ENCODE data around the gene ASTN2. TPM values are rescaled to one million over a fixed set of nuclear protein-coding genes. Genes with fewer than 3 reads are reported as not detected.

Gene ASTN2
- total RNA-seq, 1 donor = 3.1 TPM

DNA sequence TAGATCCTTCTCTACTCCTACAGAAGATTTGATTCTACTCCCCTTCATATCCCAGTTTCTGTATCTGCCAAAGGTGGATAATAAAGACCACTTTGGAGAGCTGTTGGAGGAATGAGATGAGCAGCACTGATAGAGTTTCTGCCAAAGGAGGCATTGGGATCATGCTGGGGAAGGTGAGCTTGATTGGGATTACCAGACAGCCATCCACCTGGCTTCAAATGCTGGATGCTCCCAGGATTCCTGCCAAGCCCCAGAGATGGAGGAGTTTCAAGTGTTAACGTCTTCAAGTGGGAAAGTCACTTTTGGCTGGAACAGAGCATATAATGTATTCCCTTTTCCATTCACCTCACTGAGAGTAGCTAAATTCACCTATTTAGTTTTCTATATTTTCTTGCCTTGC is 379.3 kb downstream of the ASTN2 start:
- Histone ChIP-seq H3K4me3 (ENCODE audit: low read length) (no peak overlapping the region), H3K4me1 (ENCODE audit: insufficient read depth, low read length) (no peaks in the 10 kb centered on the region), H3K9me3 (ENCODE audit: low read depth, low read length) (no peaks in the 10 kb centered on the region), H3K27me3 (ENCODE audit: insufficient read depth, low read length) (no peaks in the 10 kb centered on the region)

DNA sequence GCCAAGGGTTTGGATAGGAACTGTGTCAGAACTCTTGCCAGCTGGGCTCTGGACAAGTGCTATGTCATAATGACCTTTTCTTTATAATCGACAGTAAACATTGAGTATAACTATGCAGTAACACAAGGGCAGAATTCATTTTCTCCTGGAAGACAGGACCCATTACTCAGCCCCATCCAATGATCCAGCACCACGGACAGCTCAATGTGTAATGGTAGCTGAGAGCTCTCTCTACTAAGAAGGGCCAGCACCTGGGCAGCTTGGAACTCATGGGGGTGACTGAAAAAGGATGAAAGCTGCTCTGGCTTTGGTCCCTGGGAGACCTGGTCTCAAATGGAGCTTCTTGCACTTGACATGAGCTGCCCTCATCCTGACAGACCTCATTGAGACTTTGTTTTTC is 380.0 kb downstream of the ASTN2 start:
- Histone ChIP-seq H3K9me3 (ENCODE audit: low read depth, low read length) (no peaks in the 10 kb centered on the region), H3K27me3 (ENCODE audit: insufficient read depth, low read length) (no peaks in the 10 kb centered on the region), H3K4me1 (ENCODE audit: insufficient read depth, low read length) (no peaks in the 10 kb centered on the region), H3K4me3 (ENCODE audit: low read length) (no peak overlapping the region)

DNA sequence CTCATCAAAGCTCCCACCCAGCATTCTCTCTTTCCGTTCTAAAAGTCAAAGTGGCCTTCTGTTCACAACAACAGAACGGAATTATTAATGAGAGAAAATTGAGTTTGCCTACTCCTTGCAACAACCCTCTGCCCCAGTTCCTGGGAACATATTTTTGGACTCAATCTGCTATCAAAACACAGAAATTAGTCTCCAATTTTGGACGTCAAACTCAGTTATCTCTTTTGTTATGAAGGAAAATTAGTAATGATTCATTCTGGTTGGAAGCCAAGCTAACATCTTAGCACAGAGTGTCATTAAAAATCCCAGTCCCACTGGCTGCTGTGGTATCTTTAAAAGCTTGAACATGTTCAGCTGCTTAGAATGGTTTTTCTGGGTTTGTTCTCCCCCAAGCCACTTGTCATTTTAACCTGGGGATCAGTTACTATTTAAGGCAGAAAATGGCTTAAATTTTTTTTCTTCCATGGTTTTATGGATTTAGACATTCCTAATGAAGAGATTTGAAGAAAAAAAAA is 384.5 kb downstream of the ASTN2 start:
- no peaks in the 10 kb centered on the region for H3K27me3 ChIP-seq (ENCODE audit: insufficient read depth, low read length)
- H3K4me3 ChIP-seq (ENCODE audit: low read length) = no peak overlapping the region
- no peaks in the 10 kb centered on the region for H3K4me1 ChIP-seq (ENCODE audit: insufficient read depth, low read length)
- no peaks in the 10 kb centered on the region for H3K9me3 ChIP-seq (ENCODE audit: low read depth, low read length)

DNA sequence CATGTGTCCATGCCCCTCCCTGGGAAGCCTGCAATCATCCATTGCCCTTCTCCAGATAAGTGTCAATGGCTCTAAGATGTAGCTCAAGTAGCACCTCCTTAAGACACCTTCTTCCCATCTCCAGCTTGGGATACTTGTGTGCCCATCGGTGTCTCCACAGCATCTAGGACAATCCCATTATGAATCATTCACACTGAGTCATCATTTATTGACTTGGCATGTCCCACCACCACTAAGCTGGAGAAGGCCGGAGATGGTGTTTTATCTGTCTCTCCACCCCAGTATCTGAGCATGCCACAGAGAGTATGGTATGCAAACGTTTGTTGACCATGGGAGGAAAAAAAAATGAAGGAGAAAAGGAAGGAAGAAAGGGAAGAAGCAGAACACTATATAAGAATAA is 385.5 kb downstream of the ASTN2 start:
- H3K4me1 ChIP-seq (ENCODE audit: insufficient read depth, low read length) = no peaks in the 10 kb centered on the region

DNA sequence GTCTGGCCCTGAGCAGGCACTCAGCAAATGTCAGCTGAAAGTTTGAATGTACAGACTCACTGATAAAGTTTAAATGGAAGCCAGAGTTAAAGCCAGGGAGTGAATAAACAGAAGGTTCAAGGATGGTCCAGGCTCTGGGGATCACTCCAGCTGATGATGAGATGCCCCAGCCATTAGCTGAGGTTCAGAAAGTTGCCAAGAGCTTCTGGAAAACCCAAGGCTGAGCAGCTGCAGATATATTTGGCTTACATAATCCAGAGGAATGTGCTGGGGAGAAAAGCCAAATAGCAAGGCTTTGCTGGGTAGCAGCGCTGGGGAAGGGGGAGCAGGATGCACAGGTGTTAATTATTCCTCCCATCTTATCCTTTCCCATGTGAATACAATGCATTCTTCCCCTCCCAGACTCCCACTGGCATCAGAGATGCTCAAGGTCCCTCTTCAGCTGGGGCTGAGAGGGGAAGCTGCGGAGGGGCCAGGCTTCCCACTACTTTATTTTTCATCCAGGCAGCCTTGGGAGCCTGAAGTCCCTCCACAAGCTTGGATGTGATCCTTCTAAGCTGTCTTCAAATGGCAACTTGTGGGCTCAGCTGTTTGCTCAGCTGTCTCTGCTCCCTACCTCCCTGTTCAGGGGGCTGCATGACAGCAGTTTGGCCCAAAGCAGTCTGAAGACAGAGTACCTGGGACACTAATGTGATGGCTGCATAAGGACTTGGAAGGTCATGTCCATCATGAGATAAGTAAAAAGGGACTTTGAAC is 386.6 kb downstream of the ASTN2 start:
- no peaks in the 10 kb centered on the region for H3K27me3 ChIP-seq (ENCODE audit: insufficient read depth, low read length)
- no peak overlapping the region for H3K4me3 ChIP-seq (ENCODE audit: low read length)
- H3K4me1 ChIP-seq (ENCODE audit: insufficient read depth, low read length) = no peaks in the 10 kb centered on the region
- H3K9me3 ChIP-seq (ENCODE audit: low read depth, low read length) = no peaks in the 10 kb centered on the region

More for the DNA sequence above, 385.5 kb downstream of the ASTN2 start:
- H3K9me3 ChIP-seq (ENCODE audit: low read depth, low read length) = no peaks in the 10 kb centered on the region
- no peak overlapping the region for H3K4me3 ChIP-seq (ENCODE audit: low read length)
- no peaks in the 10 kb centered on the region for H3K27me3 ChIP-seq (ENCODE audit: insufficient read depth, low read length)

DNA sequence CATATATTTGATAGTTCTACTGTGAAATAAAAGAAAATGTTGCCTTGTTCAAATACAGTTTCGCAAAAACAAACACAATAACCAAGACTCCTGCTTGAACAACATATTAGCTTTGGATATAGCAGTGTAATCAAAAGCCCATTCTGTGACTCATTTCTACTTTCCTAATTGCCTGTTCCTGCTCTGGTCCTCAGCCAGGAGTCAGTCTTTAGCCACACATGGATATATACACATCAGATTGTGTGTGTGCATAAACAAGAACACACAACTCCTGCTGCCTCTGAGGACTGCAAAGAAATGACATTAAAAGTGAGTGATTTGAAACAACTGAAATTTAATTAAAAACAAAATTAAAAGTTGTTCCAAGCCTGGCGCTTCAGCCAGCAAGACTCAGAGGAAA is 393.0 kb downstream of the ASTN2 start:
- no peak overlapping the region for H3K4me3 ChIP-seq (ENCODE audit: low read length)
- H3K4me1 ChIP-seq (ENCODE audit: insufficient read depth, low read length) = no peaks in the 10 kb centered on the region
- no peaks in the 10 kb centered on the region for H3K27me3 ChIP-seq (ENCODE audit: insufficient read depth, low read length)
- no peaks in the 10 kb centered on the region for H3K9me3 ChIP-seq (ENCODE audit: low read depth, low read length)

DNA sequence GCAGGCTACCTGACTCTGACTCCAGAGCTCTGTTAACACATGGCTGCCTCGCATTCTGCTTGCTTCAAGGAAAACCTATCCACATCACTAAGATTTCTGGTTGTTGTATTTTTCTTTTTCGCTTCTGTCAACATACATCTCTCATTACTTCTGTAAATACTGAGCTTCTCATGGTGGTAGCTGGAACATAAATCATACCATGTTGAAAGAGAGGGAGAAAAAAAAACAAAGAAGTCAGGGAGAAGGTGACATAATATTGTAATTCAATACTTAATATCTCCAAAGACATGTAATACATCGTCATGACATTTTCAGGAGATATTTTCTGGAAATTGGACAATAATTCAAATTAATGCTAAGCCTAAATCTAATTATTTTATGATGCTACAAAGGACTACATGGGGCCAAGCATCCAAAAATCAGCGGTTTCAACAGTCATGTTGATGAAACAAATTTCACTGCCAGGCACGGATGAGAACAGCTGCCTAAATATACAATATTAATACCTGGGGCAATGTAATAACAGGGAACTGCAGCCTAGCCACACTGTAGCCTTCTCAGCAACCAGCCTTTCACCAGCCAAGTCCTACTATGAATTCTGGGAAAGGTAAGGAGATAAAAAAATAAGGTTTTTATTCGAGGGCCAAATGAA is 395.8 kb downstream of the ASTN2 start:
- Histone ChIP-seq H3K27me3 (ENCODE audit: insufficient read depth, low read length) (no peaks in the 10 kb centered on the region), H3K4me1 (ENCODE audit: insufficient read depth, low read length) (no peaks in the 10 kb centered on the region), H3K9me3 (ENCODE audit: low read depth, low read length) (no peaks in the 10 kb centered on the region), H3K4me3 (ENCODE audit: low read length) (no peak overlapping the region)

DNA sequence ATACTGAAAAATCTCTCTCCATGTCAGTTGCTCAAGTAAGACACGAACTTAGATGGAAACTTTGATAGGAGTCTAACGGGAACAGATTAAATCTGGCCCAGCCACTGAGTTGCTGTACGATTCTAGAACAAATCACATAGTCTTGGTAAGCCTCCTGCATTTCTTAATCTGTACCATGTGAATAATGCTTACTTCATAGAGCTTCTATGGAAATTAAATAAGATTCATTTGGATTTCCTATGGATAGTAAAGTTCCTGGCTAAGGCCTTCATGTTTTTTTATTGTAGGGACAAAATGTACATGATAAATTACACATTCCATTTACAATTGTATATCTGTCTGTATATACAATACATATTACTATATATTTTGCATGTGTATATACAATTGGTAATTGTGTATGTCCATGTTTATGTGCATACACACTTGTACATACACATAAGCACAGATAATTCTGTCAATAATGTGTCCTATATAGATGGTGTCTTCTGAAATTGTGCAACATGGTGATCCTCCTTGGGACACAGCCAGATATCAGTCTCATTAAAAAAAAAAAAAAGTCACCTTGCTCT is 397.4 kb downstream of the ASTN2 start:
- Histone ChIP-seq H3K9me3 (ENCODE audit: low read depth, low read length) (no peaks in the 10 kb centered on the region), H3K27me3 (ENCODE audit: insufficient read depth, low read length) (no peaks in the 10 kb centered on the region), H3K4me1 (ENCODE audit: insufficient read depth, low read length) (no peaks in the 10 kb centered on the region), H3K4me3 (ENCODE audit: low read length) (no peak overlapping the region)

DNA sequence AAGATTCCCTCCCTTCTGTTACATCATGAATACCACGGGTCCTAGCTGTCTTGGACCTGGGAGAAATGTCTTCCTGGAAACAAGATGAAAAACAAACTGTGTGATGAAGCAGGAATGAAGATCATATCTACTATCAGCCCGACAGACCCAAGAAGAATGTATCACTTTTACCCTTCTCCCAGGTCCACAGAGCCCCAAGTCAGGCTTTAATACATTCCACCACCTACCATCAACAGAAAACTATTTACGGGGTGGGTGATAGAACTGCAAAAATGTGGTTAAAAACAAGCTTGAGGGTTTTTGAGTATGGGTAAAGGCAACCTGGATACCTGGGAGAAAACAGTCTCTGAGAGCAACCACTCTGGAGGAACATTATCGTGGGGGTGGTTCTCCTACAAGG is 400.8 kb downstream of the ASTN2 start:
- Histone ChIP-seq H3K27me3 (ENCODE audit: insufficient read depth, low read length) (no peaks in the 10 kb centered on the region), H3K4me3 (ENCODE audit: low read length) (no peak overlapping the region), H3K4me1 (ENCODE audit: insufficient read depth, low read length) (no peaks in the 10 kb centered on the region), H3K9me3 (ENCODE audit: low read depth, low read length) (no peaks in the 10 kb centered on the region)

DNA sequence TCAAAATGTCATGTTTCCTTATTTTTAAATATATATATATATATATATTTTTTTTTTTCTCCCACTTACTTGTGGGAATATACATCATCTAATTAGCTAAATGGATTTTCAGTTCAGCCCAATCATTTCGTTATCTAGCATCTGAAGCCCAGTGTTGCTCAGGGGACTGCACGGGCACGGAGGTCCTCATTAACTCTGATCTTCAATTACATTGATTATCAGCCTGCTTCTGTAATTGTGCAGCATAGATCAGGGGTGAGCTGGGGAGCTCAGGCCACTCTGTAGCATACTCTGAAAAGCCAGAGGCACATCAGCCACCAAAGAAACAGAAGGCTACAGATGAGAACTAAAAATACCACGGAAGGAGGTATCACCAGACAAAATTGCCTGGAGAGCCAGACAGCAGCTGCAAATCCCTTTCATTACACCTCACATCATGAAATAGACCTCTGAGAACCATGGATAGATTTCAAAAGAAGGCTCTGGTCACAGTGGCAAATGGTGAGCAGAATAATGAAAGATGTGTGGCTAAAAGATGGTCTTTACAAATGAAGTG is 401.3 kb downstream of the ASTN2 start:
- no peaks in the 10 kb centered on the region for H3K4me1 ChIP-seq (ENCODE audit: insufficient read depth, low read length)
- no peaks in the 10 kb centered on the region for H3K27me3 ChIP-seq (ENCODE audit: insufficient read depth, low read length)
- no peak overlapping the region for H3K4me3 ChIP-seq (ENCODE audit: low read length)

DNA sequence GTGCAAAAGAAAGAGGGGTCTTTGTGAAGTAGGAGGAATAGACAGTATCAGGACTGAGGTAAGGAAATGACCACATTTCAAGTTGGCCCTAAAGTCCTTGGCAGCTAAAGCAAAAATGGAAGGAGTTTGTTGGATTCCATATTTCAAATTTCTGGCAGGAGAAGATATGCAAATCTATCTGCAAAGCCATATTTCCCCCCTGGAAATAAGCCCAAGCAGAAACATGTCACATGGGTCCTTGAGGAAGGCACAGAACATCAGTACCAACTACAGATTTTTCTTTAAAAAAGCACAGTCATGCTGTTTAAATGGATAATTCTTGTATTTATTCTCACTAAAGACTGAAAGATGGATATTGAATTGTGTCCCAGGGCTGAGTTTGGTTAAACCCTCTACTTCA is 404.8 kb downstream of the ASTN2 start:
- no peaks in the 10 kb centered on the region for H3K4me1 ChIP-seq (ENCODE audit: insufficient read depth, low read length)
- H3K27me3 ChIP-seq (ENCODE audit: insufficient read depth, low read length) = no peaks in the 10 kb centered on the region
- no peaks in the 10 kb centered on the region for H3K9me3 ChIP-seq (ENCODE audit: low read depth, low read length)
- no peak overlapping the region for H3K4me3 ChIP-seq (ENCODE audit: low read length)

More for the DNA sequence above, 401.3 kb downstream of the ASTN2 start:
- H3K9me3 ChIP-seq (ENCODE audit: low read depth, low read length) = no peaks in the 10 kb centered on the region

DNA sequence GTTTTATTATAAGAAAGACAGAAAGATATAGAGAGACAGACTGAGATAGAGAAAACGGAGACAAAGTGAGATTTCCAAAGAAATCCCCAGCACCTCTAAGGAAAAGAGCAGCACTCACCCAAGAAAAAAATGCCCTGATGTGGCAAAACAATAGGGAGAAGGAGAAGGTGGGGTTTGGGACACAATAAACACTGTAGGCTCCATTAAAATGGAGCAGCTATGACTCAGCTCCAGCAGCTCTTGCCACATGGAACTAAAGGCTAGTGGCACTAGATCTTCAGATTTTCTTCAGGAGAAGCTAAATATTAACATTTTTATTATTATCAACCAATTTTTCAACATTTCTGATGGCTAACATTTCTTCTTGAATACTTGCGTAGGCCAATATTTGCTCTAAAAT is 406.0 kb downstream of the ASTN2 start:
- Histone ChIP-seq H3K4me3 (ENCODE audit: low read length) (no peak overlapping the region), H3K27me3 (ENCODE audit: insufficient read depth, low read length) (no peaks in the 10 kb centered on the region), H3K9me3 (ENCODE audit: low read depth, low read length) (no peaks in the 10 kb centered on the region), H3K4me1 (ENCODE audit: insufficient read depth, low read length) (no peaks in the 10 kb centered on the region)

DNA sequence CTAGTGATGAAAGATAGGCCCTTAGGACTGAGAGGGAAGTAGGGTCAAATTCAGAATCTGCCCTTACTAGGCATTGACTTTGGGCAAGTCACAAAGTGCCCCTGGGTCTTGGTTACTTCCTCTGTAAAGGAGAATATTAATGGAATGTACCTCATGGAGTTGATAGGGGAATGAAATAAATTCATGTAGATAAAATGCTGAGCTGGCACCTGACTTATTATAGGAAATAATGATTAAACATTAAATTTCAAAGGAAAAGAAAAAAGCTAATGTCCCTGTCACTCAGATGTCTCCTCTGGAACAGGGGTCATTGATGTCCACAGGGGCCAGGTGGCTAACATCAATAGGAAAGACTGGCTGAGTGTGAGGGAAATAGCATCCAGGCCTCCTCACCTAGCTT is 406.4 kb downstream of the ASTN2 start:
- H3K4me1 ChIP-seq (ENCODE audit: insufficient read depth, low read length) = no peaks in the 10 kb centered on the region

DNA sequence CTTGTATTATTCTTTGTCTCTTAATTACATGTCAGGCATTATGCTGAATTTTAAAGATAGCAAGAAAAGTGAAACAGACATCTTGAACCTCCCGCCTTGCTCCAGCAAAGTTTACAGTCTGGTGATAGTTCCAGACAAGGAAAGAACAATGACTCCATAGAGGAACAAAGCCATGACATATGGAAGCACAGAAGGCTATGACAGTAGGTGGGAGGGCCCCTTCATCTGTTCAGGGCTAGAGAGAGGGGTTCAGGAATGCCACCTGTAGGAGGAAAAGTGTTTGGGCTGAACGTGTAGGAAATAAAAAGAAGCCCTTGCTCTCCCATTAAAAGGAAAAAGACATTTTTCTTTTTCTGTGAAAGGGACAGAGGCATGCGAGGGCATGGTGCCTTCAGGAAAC is 412.2 kb downstream of the ASTN2 start:
- Histone ChIP-seq H3K4me3 (ENCODE audit: low read length) (no peak overlapping the region), H3K9me3 (ENCODE audit: low read depth, low read length) (no peaks in the 10 kb centered on the region), H3K27me3 (ENCODE audit: insufficient read depth, low read length) (no peaks in the 10 kb centered on the region), H3K4me1 (ENCODE audit: insufficient read depth, low read length) (no peaks in the 10 kb centered on the region)

More for the DNA sequence above, 406.4 kb downstream of the ASTN2 start:
- Histone ChIP-seq H3K27me3 (ENCODE audit: insufficient read depth, low read length) (no peaks in the 10 kb centered on the region), H3K4me3 (ENCODE audit: low read length) (no peak overlapping the region), H3K9me3 (ENCODE audit: low read depth, low read length) (no peaks in the 10 kb centered on the region)

DNA sequence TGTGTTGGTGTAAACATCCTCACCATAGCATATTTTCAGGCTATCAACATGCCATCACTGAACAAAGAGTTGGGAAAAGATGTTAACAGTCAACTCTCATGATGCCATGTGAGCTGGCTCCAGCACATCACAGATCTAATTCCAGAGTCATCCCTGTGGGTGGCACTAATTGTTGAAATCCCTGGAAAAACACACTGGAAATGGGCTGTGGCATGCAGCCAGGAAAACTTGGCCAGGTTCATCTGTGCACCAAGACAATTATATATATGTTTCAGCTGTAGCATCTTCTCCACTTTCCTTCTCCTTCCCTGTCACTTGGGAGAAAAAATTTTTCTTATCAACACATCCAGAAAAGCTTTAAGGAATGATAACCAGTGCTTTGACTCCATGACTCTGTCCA is 414.0 kb downstream of the ASTN2 start:
- no peaks in the 10 kb centered on the region for H3K4me1 ChIP-seq (ENCODE audit: insufficient read depth, low read length)
- H3K27me3 ChIP-seq (ENCODE audit: insufficient read depth, low read length) = no peaks in the 10 kb centered on the region
- no peak overlapping the region for H3K4me3 ChIP-seq (ENCODE audit: low read length)
- no peaks in the 10 kb centered on the region for H3K9me3 ChIP-seq (ENCODE audit: low read depth, low read length)

Measured in mononuclear cell (primary cell).